HG03378 (cell line): ENCODE results near the gene FBXO8.

Source experiments
- ATAC-seq: cut with Tn5 transposase; IDR thresholded peaks from one replicate; pipeline ENCODE4 v1.9.1; 2021; ENCODE audit warnings: mild to moderate bottlenecking, moderate library complexity; ENCODE audit not compliant: unreplicated experiment

The FBXO8 gene

GRCh38 chr4:174284487-174284886 is 1.0 kb upstream of the FBXO8 start:
- no peak for ATAC-seq

DNA sequence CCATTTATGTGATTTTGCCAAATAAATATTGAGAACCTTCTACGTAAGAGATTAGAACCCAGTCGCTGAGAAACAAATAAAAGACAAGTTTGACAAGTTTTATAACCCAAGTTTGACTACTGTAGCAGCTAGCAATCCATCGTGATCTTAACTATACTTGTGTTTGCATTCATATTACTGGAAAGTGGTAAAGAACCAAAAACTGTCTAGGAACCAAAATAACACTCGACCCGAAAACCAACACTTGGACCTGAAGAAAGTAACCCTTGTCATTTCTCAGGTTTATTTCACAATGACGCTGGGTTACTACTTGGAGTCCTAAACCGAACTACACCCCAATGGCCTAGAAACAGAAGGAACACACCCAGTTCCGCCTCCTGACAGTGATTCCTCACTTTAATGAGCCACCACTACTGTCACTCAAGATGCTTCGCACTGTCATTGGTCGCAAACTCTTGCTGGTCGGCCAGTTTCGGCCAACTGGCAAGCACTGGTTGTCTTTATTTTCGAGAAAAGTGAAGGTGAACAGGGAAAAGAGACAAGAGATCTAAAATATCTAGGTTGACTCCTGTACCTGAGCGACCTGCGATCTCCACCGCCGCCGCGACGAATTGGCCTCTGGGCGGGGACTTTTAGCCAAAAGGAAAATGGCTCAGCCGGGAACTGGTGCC is 496 bp downstream of the FBXO8 start:
- peak; percentile 98 for ATAC-seq

DNA sequence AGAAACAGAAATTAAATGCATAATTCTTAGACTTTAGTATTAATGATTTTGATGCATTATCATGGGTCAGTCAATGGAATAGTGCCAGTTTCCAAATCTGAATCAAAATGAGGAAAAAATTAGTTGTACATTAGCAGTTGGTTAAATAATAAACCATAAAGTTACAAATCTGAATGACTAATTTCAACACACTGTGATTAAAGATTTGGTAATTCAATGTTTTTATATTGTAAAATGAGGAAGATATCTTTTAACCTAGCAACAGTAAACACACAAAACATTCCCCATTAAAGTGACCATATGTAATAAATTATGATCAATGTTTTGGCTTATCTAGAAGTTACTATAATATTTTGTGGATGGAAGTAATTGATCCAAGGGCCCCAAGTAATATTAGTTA is 1.6 kb downstream of the FBXO8 start:
- ATAC-seq = no peak

GRCh38 chr4:174281182-174281737 is 2.2 kb downstream of the FBXO8 start:
- ATAC-seq = no peak

DNA sequence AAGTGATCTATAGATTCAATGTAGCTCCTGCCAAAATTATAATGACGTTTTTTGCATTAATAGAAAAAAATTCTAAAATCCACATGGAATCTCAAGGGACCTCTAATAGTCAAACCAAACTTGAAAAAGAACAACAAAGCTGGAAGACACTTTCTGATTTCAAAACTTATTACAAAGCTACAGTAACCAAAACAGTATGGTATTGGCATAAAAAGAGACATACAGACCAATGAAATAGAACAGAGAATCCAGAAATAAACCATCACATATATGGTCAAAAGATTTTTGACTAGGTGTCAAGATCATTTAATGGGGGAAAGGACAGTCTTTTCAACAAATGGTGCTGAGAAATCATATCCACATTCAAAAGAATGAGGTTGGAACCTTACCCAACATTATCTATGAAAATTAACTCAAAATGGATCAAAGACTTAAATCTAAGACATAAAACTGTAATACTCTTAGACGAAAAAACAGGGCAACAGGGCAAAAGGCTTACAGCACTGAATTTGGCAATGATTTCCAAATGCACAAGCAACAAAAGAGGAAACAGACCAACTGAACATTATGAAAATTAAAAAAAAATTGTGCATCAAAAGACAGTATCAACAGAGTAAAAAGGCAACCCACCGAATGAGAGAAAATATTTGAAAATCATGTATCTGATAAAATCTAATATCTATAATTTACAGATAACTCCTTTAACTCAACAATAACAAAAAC is 3.9 kb downstream of the FBXO8 start:
- ATAC-seq = no peak

DNA sequence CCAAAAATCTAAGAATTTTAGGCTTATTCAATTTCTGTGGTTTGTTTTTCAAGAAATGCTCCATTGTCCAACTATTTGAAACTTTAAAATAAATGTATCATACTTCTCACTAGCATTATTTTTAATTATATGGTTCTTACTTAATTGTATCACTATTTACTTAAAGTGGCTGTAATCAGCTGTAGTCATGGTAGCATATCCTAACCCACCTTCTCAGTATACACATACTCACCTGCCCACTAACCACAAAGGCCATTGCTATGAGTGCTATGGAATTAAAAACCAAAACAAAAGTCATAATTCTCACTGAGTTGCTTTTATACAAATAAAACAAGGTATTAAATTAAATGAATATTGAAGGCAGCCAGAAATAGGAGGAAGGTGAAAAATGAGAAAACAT is 5.0 kb downstream of the FBXO8 start:
- no peak for ATAC-seq

DNA sequence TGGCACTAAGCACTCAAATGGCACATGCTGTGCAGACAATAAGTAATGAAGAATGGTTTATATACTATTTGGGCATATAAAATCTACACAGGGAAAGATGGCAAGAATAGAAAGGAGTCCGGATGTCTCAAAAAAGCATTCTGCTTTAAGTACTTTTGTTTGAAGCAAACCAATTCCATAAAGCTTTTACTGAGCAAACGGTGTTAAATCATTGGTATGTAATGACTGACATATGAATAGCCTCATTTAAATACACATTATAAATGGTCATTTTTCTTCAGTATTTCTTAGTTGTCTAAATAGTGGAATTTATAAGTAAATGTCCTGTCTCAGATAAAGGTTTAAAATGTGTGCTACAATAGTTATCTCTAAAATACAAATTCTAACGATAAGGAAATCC is 6.0 kb downstream of the FBXO8 start:
- ATAC-seq = no peak

DNA sequence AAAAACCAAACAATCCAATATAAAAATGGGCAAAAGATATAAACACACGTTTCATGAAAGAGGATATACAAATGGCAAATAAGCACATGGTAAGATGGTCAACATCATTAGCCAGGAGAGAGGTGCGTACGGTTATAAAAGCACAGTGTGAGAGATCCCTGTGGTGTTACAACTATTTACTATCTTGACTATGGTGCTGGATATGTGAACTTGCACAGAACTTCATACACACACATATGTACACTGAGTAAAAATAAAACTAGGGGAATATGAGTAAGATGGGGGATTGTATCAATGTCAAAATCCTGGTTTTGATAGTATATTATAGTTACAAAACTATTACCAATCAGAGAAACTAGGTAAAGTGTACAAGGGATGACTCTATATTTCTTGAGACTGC is 8.4 kb downstream of the FBXO8 start:
- no peak for ATAC-seq

DNA sequence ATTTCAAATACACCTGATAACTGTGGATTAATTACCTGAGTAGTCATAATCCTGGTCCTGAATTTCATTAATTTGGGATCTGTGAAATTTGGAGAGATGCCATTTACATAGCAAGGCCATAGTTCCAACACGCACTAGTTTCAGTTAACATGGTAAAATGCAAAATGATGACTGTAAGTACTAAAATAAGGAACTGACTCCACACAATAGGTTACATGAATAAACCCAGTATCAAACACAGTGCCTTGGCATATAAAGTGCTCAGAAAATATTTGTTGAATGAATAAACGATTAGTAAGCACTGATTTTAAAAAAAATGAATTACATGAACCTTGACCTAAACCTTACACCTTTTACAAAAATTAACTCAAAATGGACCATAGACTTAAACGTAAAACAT is 9.0 kb downstream of the FBXO8 start:
- no peak for ATAC-seq

- no peak for ATAC-seq
Observed at GRCh38 chr4:174273930-174274329, 9.5 kb downstream of the FBXO8 start.

DNA sequence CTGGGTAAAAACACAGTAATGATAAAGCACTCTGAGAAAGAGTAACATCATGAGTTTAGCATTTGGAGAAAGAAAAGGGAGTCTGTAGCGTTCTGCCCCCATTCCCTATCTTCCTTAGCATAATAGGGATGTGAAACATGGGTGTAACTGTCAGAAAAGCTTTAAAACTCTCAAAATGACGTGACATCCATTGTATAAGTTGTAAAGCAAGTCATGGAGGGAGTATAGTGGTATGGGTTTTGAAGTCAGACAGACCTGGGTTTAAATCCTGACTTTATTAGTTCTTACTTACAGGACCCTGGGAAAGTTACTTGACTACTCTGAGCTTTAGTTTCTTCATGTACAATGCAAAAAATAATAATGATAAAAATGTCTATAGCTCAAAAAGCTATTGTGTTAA is 17.1 kb downstream of the FBXO8 start:
- no peak for ATAC-seq

DNA sequence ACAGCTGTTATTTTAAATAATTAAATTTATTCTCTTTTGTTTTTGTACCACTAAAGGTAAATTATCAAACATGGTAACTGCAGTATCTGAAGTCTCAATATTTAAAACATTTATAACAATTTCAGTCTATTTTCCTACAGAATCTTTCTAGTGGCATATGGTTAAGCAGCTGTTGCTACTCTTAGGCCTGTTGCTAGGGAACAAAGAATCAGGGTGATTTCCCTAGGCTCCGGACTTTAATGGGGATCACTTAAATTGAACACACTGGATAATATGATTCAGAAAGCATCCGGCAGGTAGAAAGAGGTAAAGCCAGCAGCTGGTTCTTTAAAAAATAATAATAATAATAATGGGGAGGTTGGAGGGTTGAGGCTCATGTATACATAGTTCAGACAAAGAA is 17.6 kb downstream of the FBXO8 start:
- no peak for ATAC-seq

- ATAC-seq = no peak
Observed at GRCh38 chr4:174263445-174263736, 20.1 kb downstream of the FBXO8 start.

DNA sequence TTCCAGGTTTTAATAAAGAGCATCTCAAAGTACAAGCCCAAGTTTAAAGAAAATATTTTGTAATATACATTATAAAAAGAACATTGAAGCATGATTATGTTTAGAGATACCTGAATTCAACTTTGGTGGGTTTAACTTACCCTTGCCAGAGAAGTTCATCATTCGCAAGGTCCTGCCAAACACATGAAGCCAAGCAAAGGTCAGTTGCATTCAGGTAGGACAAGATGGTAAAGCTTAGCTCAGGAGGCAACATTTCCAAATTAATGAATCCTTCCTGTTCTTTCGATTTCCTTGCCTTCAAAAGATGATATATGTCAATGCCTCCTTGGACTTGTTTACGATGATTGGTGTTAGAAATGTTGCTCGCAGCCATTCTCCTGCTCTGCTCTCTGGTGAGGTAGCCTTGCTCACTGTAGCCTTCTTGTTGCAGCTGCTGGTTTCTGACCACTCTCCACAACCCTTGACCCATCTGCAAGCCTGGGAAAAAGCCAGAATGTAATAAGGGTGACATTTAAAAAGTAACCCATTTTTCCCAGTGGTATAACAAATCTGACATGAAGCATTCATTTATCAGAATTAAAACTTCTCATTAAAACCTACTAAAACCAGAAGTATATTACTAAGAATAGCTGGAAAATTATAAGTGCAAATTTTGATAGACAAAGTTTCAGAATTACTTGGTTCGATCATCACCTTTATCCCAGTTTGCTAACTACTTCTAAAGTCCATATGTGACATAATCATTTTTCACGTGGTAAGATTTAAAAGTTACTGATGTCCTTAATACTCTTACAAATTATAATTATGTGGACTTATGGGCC is 20.6 kb downstream of the FBXO8 start:
- ATAC-seq = no peak

GRCh38 chr4:174261432-174261831 is 22.0 kb downstream of the FBXO8 start:
- peak; percentile 50 for ATAC-seq

DNA sequence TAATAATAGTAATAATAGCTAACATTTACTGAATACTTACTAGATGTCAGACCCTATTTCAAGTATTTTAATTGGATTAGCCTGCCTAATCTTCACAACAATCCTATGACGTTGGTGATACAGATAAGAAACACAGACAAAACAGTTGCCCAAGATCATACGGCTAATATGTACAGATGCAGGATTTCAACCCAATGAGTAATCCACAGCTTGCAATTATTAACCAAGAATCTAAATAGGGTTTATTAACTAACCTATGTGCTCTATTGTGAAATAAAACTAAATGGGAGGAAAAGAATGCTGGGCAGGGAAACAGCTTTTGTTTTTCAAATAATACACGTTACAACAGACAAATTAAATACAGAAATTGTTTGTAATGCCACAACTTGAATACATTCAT is 23.4 kb downstream of the FBXO8 start:
- peak; percentile 84 for ATAC-seq

- no peak for ATAC-seq
Observed at GRCh38 chr4:174259580-174259979, 23.9 kb downstream of the FBXO8 start.

- ATAC-seq = no peak
Observed at GRCh38 chr4:174256277-174256713, 27.2 kb downstream of the FBXO8 start.

GRCh38 chr4:174255786-174256185 is 27.7 kb downstream of the FBXO8 start:
- no peak for ATAC-seq

GRCh38 chr4:174255374-174255773 is 28.1 kb downstream of the FBXO8 start:
- ATAC-seq = no peak

DNA sequence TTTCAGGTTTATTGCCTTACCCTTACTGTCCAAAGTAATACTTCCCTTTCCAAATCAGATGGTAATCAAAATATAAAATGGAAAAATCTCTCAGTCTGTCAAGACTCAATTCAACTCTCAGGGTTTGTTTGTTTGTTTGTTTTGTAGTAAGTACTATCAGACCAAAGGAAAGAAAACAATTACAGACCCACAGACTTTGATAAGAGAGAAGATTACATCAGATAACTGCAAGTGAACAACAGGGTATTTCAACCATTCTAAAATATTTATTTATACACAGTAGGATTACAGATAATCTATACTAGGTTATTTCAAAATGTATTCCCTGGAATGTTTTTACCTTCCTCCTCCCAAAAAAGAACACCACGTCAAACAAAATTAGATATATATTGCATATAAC is 28.9 kb downstream of the FBXO8 start:
- no peak for ATAC-seq

DNA sequence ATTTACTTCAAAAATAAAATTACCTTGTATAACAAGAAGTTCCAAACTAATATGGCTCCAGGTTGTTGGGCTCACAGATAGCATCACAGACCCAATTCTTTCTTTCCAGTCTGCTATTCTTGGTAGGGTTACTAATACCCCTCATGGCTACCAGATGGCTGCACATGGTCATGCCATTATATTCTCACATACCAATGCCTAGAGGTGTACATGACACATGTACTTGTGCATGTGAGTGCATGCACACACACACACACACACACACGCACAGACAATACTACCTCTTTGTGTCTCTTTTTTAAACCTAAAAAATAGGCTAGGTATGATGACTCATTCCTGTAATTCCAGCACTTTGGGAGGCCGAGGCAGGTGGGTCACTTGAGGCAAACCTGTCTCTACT is 31.1 kb downstream of the FBXO8 start:
- no peak for ATAC-seq
